ENCODE measurements around the gene APH1B. TPM values are rescaled to one million over a fixed set of nuclear protein-coding genes. Genes with fewer than 3 reads are reported as not detected.
"Not testable (repeated sequence)": the region's sequence is repeated elsewhere in the genome, so short reads cannot be mapped to it uniquely, and the experiment has no call there.

APH1B gene
- total RNA-seq, 1 donor from 2014 or later: 12.7 TPM

- DNase-seq: peak; percentile 74
Measured at GRCh38 chr15:63332367-63333124, 55.1 kb downstream of the APH1B start.

DNA sequence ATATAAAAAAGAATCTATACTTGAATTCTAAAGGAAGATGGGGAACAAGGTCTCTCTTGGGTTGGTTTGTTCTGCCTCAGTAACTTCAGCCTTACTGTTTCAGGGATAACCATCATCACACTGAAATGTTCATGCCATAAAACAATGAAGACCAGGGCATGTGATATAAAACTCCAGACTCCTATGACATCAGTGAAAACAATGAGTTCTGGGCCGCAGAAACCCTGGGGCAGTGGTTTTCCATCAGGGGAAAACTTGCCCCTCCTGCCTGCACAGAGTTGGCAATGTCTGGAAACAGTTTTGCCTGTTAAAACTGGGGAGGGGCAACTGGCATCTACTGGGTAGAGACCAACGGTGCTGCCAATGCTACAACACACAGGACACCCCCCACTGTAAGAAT lies 57.4 kb downstream of the APH1B start:
- no peak for DNase-seq

GRCh38 chr15:63335543-63336240 lies 58.3 kb downstream of the APH1B start:
- DNase-seq: peak; percentile 43

DNA sequence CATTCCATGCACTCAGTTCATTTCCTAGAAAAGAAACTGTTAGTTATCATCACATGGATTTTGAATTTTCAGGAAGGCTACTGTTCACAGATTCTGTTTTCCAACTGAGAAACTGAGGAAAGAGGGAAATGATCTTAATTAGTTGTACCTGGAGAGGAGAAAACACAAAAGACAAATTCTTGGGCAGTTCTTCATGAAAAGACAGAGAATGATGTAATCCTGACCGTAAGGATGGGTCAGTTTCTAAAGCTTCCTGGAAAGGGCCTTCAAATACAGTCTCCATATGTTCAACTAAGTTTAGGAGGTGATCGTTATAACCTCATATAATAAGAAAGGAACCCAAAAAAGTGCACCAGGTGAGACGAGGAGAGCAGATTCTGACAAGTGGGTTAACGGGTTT lies 59.6 kb downstream of the APH1B start:
- no peak for DNase-seq

DNA sequence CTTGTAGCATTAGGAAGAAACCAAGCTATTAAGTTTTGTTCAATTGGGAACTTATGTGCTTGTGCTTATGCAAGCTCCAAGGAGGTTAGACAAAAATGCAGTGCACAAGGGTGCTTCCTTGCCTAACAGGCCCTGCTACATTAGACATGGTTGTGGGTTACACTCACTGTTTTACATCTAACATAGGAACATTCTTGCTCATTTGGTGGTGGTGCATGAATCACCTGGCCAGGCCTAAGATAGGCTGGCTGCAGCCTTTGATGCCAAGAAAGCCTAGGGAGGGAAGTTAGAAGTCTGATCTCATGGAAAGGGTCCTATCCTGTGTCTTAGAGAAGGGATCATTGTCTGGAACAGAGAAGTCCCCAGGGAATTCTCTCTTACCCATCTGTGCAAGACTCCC lies 60.8 kb downstream of the APH1B start:
- DNase-seq: no peak

- no peak for DNase-seq
Measured at GRCh38 chr15:63339006-63339766, 61.8 kb downstream of the APH1B start.

DNA sequence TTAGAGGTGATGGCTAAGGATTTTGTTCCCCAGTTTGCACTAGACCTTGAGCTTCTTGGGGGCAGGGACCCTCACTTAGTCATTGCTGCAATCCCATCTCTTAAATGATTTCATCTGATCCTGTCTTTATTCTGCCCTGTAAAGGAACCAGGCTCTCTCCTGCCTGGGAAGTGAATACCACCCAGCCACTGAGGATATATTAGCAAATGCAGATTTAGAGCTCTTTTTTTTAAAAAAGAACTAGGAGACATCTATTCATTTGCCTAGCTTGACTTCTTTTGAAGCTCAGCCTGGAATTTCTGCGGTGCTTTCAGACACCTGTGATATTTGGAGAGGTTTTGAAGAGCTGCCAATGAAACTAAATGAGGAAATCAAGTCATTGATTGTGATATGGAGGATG lies 62.4 kb downstream of the APH1B start:
- DNase-seq: no peak

DNA sequence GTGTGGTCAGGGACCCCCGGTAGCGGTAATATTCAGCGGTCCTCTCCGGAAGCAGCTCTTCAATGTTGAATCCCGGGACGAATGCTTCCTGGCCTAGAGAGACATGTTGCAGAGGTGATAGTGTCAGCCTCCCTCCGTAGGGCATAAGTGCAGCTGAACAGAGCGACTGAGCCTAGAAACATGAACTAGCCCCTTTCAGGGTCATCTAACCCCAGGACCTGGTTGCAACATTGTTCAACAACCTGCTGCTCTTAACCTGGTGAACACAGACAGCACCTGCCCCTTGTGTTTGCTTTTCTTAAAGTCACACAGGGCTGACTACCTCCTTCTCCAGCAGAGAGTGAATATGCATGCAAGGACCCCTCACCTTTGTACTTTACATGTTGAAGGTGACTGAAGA lies 62.9 kb downstream of the APH1B start:
- no peak for DNase-seq

DNA sequence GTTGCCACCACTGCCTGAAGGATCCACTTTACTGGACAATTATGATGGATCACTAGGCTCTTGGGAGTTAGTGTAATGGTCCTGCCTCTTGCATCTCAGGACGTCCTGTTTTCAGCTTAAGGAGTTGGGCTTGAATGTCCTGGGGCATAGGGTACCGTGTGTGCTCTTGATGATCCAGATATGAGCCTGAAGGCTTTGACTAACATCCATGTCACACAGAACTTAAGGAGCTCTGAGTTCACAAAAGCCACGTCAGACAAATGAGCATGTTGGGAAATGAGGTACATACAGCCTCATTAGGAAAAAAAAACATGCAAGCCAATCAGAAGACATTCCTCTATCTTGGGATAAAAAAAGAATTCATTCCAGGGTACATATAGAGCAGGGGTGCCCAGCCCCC lies 63.5 kb downstream of the APH1B start:
- DNase-seq: no peak

DNA sequence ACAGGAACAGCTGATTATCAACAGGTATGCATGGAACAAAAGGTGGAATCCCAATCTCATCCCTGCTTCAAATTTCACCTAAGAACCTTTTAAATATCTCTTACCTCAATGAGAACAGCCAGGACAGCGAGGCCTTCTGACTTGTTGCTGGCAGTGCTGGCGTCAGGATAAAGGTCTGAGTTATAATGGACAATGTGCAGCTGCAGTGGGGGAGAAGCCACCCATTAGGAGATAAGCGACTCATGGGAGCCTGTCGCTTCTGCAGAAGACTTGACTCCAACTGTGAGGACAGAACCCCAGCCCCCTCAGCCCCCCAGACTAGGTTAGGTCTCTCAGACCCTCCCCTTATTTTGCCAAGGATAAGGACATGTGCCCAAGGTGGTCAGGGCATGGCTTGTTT lies 64.5 kb downstream of the APH1B start:
- DNase-seq: no peak

DNA sequence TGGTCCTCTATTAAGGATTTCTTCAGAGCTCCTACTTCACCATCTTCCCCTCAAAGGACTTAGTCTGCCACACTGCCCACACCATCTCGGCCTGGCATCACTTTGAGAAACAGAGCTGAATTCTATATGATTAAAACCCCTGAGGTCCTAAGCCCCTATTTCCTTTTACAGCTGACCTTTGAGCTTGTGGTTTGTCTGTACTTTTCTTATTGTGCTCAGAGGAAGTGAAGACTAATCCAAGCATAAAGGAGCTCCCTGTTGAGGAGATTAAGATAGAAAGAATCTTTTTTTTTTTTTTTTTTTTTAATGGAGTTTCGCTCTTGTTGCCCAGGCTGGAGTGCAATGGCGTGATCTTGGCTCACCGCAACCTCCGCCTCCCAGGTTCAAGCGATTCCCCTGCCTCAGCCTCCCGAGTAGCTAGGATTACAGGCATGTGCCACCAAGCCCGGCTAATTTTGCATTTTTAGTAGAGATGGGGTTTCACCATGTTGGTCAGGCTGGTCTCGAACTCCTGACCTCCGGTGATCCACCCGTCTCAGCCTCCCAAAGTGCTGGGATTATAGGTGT lies 65.7 kb downstream of the APH1B start:
- DNase-seq: not testable (repeated sequence)

DNA sequence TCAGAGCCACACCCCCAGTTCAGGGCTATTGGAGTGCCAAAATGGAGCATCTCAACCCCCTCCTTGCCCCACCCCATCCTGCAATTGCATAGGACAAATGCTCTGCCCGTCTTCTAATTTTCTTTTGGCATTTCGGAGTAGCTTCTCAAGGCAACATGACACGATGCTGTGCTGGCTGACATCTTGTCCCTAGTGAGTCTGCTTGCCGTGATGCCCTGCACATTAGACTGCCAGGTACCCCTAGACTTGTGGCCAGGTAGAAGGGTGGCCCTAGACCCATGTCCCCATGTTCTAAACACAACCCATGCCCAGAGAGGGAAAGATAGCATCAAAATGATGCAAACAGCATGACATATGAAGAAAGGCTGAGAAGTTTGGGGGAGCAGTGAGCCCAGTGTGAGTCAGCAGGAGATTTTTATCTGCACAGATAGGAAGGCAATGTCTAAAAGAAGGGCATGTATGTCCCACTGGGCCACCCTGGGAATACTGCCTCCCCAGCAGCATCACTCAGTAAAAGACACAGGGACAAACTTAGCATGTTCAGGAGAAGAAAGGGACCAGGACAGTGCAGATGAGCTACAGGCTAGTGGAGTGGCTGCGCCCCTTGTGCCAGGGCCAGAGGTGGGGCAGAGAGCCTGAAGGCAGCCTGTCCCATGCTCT lies 67.5 kb downstream of the APH1B start:
- no peak for DNase-seq

- no peak for DNase-seq
Measured at GRCh38 chr15:63345391-63345752, 68.0 kb downstream of the APH1B start.

GRCh38 chr15:63347074-63347857 lies 69.9 kb downstream of the APH1B start:
- no peak for DNase-seq

GRCh38 chr15:63348392-63348791 lies 71.0 kb downstream of the APH1B start:
- DNase-seq: peak; percentile 86

- no peak for DNase-seq
Measured at GRCh38 chr15:63349156-63349555, 71.8 kb downstream of the APH1B start.

GRCh38 chr15:63349621-63350020 lies 72.2 kb downstream of the APH1B start:
- DNase-seq: no peak

DNA sequence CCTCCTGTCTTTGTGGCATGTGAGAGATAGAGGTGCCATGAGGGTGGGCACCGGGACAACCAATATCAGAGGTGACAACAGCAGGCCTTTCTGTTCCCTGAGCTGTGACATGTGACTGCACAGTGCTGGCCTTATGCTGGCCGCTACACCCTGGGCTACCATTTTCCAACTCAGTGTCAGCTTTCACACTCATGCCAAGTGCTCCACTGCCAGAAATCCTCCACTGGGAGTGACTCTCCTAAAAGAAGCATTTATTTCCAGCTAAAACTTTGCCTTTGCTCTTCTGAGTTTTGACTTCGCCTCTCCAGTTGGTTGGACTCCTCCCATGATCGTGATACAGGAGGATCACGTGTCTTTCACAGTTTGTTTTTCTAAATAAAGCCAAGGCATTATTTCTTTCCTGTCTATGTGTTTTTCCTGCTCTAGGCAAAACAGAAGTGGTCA lies 72.8 kb downstream of the APH1B start:
- DNase-seq: peak; percentile 56

- no peak for DNase-seq
Measured at GRCh38 chr15:63351170-63351569, 73.8 kb downstream of the APH1B start.

DNA sequence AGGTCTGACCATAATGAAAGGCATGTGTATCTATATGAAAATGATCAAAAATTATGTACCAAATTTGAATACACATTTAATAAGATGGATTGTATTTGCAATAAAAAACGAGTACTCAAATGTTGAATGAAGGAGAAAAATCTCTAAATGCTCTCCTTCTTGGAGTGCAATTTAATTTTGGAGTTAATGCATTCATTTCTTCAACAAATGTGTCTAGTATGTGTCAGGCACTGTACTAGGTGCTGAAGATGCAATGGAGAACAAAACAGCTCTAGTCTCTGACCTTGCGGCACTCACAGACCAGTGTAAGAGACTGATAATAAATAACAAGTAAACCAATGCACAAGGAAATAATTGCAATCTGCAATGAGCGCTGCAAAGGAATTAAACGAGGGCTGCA lies 75.4 kb downstream of the APH1B start:
- DNase-seq: no peak

GRCh38 chr15:63353261-63353660 lies 75.9 kb downstream of the APH1B start:
- no peak for DNase-seq
